Measurements from ENCODE around the gene DRC1. TPM values are rescaled to one million over a fixed set of nuclear protein-coding genes. Genes with fewer than 3 reads are reported as not detected.
A peak's percentile ranks its signal among the peaks of the same experiment; 100 is the strongest.

Gene DRC1
- total and polyA plus RNA-seq, 8 donors: 0.19 to 0.54 TPM; not detected in 6

GRCh38 chr2:26454561-26455001, 52.9 kb downstream of the DRC1 start:
- WGBS, 2 donors: 90 to 93% methylated on average over 10 of the region's 10 CpGs
- Histone ChIP-seq H3K27ac (no peak overlapping the region), H3K4me3 (no peak overlapping the region), H3K27me3 (no peaks in the 10 kb centered on the region), H3K36me3 (no peaks in the 10 kb centered on the region), H3K4me1 (no peaks in the 10 kb centered on the region), H3K9me3 (no peaks in the 10 kb centered on the region)
- ATAC-seq: no peak
- no peak for FAIRE-seq
- no peak for TF ChIP-seq CTCF (IDR thresholded peaks at IDR 0.05)
- peak in 1 of 6 donors; percentile 37 for DNase-seq
- intact Hi-C loops (cut with DNase I): no loop called here

GRCh38 chr2:26455037-26455669, 53.4 kb downstream of the DRC1 start:
- Histone ChIP-seq H3K27me3 (no peaks in the 10 kb centered on the region), H3K36me3 (no peaks in the 10 kb centered on the region), H3K9me3 (no peaks in the 10 kb centered on the region), H3K4me3 (no peak overlapping the region), H3K27ac (no peak overlapping the region), H3K4me1 (no peaks in the 10 kb centered on the region)
- DNase-seq: peak in 1 of 6 donors; percentile 45
- intact Hi-C loops (cut with DNase I): no loop called here
- FAIRE-seq: no peak
- 83 to 87% methylated on average over 11 of the region's 11 CpGs for WGBS, 2 donors
- no peak for TF ChIP-seq CTCF (IDR thresholded peaks at IDR 0.05)
- ATAC-seq: peak in 2 of 4 donors; percentile 8 to 21

GRCh38 chr2:26455670-26456439, 54.1 kb downstream of the DRC1 start:
- no peaks in the 10 kb centered on the region for H3K4me1 ChIP-seq
- no peak for TF ChIP-seq CTCF (IDR thresholded peaks at IDR 0.05)
- no peaks in the 10 kb centered on the region for H3K9me3 ChIP-seq
- no peak overlapping the region for H3K4me3 ChIP-seq
- WGBS, 2 donors: 76 to 79% methylated on average over 17 to 18 of the region's 18 CpGs
- FAIRE-seq (no peak), ATAC-seq (peak; percentile 49 to 70 (median 70)), DNase-seq (peak in 1 of 6 donors; percentile 31)
- H3K27ac ChIP-seq: no peak overlapping the region
- intact Hi-C loops (cut with DNase I): no loop called here
- H3K36me3 ChIP-seq: no peaks in the 10 kb centered on the region
- H3K27me3 ChIP-seq: no peaks in the 10 kb centered on the region

GRCh38 chr2:26456440-26457250, 54.9 kb downstream of the DRC1 start:
- peak in 1 of 6 donors; percentile 43 for DNase-seq
- no peak for TF ChIP-seq CTCF (IDR thresholded peaks at IDR 0.05)
- no peaks in the 10 kb centered on the region for H3K9me3 ChIP-seq
- H3K27me3 ChIP-seq: no peaks in the 10 kb centered on the region
- FAIRE-seq: no peak
- H3K4me1 ChIP-seq: no peaks in the 10 kb centered on the region
- peak; percentile 48 to 71 (median 55) for ATAC-seq
- H3K4me3 ChIP-seq: no peak overlapping the region
- intact Hi-C loops (cut with DNase I): no loop called here
- H3K36me3 ChIP-seq: no peaks in the 10 kb centered on the region
- no peak overlapping the region for H3K27ac ChIP-seq
- WGBS, 2 donors: 89 to 90% methylated on average over 10 of the region's 10 CpGs

Measured in pancreas (tissue), 10 donors.